NOMO-1 treated with DMSO at 0.1 percent for 48 hours (cell line): ENCODE results near the gene FAM163A.

Source experiments
- DNase-seq: peaks from one replicate; lab custom pipeline; 2025; ENCODE audit not compliant: unreplicated experiment; lab: John Stamatoyannopoulos, UW

FAM163A gene

GRCh38 chr1:179813626-179814545, 70.8 kb downstream of the FAM163A start:
- DNase-seq: no peak

GRCh38 chr1:179814546-179814838, 71.4 kb downstream of the FAM163A start:
- DNase-seq: no peak

- DNase-seq: no peak
Observed at GRCh38 chr1:179815641-179816040, 72.5 kb downstream of the FAM163A start.

GRCh38 chr1:179816196-179816960, 73.3 kb downstream of the FAM163A start:
- DNase-seq: no peak

- DNase-seq: no peak
Observed at GRCh38 chr1:179817056-179817455, 74.0 kb downstream of the FAM163A start.

- DNase-seq: no peak
Observed at GRCh38 chr1:179817789-179818188, 74.7 kb downstream of the FAM163A start.

- DNase-seq: no peak
Observed at GRCh38 chr1:179818260-179818659, 75.2 kb downstream of the FAM163A start.

- no peak for DNase-seq
Observed at GRCh38 chr1:179818743-179819173, 75.7 kb downstream of the FAM163A start.

- peak; percentile 89 for DNase-seq
Observed at GRCh38 chr1:179820226-179820970, 77.3 kb downstream of the FAM163A start.

- no peak for DNase-seq
Observed at GRCh38 chr1:179821524-179821923, 78.4 kb downstream of the FAM163A start.

- DNase-seq: no peak
Observed at GRCh38 chr1:179822065-179822464, 79.0 kb downstream of the FAM163A start.

- DNase-seq: no peak
Observed at GRCh38 chr1:179823693-179824092, 80.6 kb downstream of the FAM163A start.

- peak; percentile 19 for DNase-seq
Observed at GRCh38 chr1:179824265-179824664, 81.2 kb downstream of the FAM163A start.

- no peak for DNase-seq
Observed at GRCh38 chr1:179825206-179825605, 82.1 kb downstream of the FAM163A start.

GRCh38 chr1:179825798-179826460, 82.8 kb downstream of the FAM163A start:
- DNase-seq: no peak

- no peak for DNase-seq
Observed at GRCh38 chr1:179826626-179827280, 83.7 kb downstream of the FAM163A start.

GRCh38 chr1:179828554-179829110, 85.5 kb downstream of the FAM163A start:
- DNase-seq: no peak

- no peak for DNase-seq
Observed at GRCh38 chr1:179831225-179831624, 88.1 kb downstream of the FAM163A start.

- no peak for DNase-seq
Observed at GRCh38 chr1:179831852-179832699, 89.0 kb downstream of the FAM163A start.
